Suppressor macrophage treated with lipopolysaccharide for 1 hour (primary cell): Measurements from ENCODE around the gene MCTP1.
"Not testable (repeated sequence)": the region's sequence is repeated elsewhere in the genome, so short reads cannot be mapped to it uniquely, and the experiment has no call there.

ENCODE experiments used
- DNase-seq, 3 donors: peaks; one replicate each; pipeline ENCODE4 v3.0.0-alpha.2; 2020 to 2022

Gene MCTP1

DNA sequence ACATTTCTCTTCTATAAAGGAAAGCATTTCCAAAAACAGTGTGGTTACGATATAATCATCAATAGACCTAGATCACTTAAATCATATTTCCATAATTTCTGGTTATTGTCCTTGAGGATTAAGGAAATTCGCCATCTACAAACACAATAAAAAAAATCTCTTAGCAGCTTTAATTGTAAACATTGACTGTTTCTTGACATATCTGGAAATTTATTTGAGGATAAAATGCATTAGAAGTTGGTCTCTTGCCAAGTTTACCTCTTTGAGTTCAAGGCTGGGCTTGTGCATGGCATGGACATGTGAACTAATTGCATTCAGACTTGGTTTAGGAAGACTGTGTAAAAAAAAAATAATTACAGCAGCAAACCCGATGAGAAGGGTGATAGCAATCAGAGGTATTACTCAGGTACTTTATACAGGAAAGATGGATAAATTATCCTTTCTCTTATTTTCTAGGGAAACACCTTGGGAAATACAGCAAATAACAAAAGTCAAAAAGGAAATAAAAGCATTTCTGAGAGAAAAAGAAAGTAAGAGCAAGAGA is 428.6 kb downstream of the MCTP1 start:
- DNase-seq: no peak

DNA sequence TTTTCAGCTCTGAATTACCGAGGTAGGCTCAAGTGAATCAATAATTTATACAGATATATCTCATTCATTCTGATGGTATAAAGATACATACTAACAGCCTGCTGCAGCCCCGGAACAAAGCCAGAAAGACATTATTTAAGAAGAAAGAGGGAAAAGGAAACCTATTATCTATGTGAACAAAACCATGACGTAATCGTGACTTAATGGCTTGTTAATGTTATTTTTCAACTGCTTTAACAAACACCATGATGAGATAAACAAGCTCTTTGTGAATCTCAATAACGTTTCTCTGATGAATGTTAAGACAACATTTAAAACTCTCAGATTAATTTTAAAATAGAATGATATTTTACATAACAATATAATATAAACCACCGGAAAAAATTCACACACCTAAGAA is 429.4 kb downstream of the MCTP1 start:
- DNase-seq: no peak

DNA sequence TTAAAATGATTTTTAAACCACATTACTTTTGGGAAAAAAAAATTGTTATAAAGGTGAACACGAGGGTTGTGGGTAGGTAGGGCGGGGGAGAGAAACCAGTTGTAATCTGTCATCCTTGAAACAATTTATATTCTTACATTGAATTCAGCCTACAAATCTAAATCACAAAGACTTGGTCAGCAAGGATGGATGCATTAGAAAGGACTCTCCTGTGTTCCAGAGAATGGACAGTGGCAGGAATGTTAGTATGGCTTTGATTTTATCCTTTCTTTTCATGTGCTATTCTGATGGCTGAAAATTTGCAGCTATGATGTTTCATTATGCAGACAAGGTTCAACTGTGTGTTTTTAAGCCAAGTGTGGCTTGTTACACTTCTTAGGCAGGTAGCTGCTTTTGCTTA is 431.8 kb downstream of the MCTP1 start:
- DNase-seq: no peak

DNA sequence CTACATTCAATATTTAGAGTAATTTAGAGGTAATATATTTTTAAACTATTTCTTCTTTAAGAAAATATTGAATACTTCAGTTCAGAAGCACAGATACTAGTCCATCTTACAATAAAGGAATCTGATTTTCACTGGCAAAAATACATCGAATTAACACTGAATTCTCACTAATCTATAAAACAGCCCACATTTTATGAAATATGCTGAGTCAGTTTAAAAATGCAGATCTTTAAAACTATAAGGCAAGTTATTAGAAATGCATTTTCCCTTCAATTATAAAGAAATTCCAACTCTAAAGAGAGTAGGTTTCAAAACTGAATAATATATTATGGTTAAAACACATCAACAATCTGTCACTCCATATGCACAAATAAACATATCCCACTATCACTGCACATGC is 433.9 kb downstream of the MCTP1 start:
- DNase-seq: no peak

DNA sequence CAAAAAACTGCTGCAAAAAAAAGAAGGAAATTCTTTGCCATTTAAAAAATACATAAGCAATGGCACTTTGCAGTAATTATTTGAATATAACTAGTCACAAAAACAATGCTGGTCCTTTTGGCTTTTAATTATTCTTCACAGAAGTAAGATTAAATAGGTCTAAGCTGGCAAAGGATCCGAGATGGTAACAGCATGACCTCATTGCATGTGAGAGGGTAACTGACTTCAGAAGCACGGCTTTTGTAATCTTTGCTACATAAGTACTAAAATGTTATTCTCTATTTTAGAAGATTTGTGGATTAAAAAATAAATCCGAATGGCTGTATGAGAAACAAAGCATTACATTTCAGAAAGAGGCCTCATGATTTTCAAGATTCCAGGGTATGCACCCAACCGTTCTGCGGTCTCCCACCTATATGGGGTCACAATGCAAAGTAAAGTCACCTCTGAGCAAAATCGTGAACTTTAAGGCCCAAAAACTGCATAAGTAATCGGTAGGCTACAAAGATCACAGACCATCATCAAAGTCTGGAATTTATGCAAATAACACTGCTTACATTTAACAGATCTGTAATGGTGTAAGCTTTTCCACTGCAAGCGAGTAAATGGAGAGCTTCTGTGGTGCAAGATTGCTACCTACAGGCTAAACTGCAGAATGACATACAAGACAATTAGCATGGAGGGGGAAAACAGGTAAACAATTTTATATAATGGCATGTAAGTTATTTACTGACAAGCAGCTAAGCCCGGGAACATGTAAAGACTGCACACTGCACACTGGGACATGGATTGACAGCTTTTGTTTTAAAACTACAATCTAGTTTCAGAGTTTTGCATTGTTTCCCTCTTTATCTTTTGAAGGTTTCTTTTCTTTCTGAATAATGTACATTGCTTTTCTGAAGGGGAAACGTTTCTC is 434.8 kb downstream of the MCTP1 start:
- peak in 2 of 3 donors; percentile 11 to 13 for DNase-seq

DNA sequence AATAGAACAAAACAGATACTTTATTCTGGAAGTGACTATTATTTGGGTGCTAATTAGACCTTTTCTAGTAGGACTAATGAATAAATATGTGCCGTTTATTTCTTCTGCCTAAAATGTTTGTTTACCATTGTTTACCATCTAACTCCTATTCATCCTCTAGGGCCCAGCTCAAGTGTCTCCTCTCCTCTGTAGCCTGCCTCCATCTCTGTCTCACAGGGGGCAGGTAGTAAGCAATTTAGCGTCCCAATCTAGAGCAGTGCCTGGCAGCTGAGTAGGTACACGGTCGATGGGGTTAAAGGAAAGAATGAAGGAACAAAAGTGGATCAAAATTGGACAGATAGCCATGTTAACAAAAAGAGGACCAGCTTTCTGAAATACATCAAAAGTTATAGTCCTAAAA is 435.6 kb downstream of the MCTP1 start:
- no peak for DNase-seq

DNA sequence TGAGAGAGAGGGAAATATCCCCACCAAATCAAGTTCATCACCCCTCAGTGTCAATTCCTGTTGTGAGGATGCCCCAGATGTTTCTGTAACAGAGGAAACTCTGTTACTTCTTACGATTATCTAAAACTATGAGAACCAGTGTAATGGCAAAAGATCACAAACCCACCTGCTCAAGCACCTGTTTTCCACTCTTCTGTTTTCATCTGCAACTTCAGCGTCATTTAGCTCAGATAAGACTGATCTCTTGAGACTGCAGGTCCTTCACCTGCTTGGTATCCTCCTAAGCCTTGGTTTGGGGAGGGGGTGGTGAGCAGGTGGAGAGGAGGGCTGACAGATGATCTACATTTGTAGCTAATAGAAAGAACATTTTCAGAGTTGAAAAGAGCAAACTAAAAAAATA is 437.2 kb downstream of the MCTP1 start:
- DNase-seq: no peak

DNA sequence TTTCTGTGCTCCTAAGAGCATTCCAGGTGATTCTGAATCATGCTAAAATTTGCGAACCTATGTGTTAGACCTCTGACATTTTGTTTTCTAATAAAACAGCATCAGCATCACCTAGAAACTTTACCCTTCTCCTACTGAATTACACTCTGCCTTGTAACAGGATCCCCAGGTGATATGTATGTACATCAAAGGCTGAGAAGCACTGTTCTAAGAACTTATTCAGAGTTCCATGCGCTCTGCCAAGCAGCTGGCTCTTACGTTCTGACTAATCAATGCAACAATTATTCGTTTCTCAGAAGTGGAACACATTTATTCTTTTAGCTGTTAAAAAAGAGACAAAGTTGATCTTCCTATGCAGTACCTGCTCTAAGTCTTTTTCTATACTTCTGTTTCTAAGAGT is 437.9 kb downstream of the MCTP1 start:
- DNase-seq: no peak

DNA sequence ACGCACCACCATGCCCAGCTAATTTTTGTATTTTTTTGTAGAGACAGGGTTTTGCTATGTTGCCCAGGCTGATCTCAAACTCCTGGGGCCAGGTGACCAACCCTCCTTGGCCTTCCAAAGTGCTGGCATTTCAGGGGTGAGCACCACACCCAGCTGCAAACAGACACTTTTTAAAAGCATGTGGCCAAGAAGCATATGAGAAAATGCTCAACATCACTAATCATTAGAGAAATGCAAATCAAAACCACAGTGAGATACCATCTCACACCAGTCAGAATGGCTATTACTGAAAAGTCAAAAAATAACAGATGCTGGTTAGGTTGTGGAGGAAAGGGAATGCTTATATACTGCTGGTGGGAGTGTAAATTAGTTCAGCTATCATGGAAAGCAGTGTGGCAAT is 439.2 kb downstream of the MCTP1 start:
- DNase-seq: not testable (repeated sequence)

DNA sequence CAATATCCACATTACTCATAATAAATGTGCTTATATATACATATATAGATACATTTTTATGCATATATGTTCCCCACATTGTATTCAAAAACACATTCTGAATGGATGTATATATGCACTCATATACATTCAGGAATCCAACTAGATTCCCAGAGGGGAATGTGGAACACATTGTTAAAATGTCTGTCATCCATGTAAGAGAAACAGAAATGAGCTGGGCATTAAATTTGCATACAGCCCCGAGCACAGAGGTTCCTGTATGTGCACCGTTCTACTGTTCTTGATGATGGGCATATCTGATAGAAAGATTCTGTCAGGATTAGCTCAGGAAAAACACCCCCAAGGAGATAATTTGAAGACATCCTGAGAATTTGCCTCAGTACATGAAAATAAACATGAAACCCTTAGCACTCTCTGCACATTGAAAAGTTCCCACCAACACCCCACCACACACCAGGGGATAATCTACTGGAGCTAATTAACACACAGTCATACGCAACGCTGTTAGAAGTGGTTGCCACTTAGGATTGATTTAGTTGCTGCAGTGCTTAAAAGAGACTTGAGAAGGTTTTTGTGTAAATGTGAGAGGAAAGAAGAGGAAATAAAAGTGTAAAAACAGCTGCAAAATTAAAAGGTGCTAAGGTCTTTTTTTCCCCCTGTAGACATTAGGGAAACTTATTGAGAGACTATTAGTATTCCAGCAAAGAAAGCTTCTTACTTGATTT is 443.1 kb downstream of the MCTP1 start:
- DNase-seq: no peak

DNA sequence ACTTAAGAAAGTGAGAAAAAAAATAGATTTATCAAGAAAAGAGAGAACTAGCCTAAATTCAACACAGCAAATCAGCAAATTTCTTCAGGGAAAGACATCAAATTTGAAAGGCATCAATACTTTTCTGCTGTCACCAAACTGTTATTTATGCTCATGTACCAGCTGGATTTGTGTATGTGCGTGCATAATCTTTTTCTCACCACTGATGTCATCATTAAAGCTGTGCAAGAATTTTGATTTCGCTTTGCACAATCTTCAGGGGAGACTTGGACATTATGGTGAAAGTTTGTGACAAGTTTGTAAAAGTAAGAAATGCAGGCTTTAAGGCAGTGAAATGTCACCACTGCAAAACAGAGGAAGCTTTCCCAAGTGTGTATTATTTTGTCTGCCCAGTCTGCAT is 451.0 kb downstream of the MCTP1 start:
- no peak for DNase-seq

DNA sequence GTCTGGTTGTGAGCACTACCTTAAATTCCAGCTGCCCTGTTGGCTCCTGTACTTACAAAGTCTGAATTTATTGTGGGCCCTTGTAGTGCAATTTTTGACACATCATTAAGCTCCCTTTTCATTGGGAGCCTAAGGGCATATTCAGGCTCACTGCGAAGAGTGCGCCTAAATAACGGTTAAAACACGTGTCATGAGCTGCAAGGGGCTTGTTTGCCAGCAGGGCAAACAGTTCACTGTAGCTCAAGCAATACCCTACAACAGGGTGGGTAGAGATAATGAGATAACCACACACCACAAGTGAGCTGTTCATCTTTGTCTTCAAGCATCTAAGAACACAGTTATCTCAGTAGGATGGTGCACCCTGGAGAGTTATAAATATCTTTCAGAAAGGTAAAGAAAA is 452.2 kb downstream of the MCTP1 start:
- DNase-seq: no peak

DNA sequence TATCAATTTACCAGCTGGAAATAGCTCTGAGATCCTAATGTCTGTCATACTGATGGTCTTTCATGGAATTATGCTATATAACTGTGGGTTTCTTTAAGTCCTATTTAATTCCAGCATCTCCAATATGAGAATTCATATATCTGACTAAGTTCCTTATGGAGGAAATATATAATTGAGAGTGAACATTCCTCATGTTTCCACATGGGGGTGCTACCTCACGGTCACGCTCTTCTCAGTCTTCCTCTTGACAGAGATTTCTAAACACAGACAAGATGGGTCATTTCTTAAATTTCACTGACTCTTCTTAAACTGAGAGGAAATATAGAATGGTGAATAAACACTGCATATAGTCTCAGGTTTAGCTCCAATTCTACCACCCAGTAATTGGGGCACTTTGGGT is 454.4 kb downstream of the MCTP1 start:
- peak; percentile 8 to 28 (median 16) for DNase-seq

DNA sequence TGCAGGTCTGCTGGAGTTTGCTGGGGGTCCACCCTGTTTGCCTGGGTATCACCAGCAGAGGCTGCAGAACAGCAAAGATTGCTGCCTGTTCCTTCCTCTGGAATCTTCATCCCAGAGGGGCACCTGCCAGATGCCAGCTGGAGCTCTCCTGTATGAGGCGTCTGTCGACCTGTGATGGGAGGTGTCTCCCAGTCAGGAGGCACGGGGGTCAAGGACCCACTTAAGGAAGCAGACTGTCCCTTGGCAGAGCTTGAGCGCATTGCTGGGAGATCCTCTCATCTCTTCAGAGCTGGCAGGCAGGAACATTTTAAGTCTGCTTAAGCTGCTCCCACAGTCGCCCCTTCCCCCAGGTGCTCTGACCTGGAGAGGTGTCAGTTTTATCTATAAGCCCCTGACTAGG is 456.7 kb downstream of the MCTP1 start:
- not testable (repeated sequence) for DNase-seq

DNA sequence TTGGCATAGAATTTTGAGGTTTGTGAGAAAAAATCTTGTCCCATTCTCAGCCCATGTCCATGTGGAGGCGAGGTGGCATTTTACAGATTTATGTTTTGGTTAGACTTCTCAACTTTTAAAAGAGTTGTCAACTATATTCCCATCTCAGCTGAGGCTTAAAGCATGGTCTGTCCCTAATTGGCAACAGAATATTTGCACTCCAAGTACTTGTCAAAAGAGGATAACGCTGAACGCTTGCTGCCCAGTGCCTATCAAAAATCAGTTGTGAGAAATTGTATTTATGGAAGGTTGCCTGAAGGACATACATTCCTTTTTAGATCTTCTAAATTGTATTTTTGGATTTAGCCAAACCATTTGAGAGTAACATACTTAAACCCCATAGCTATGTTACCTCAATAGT is 464.4 kb downstream of the MCTP1 start:
- no peak for DNase-seq

DNA sequence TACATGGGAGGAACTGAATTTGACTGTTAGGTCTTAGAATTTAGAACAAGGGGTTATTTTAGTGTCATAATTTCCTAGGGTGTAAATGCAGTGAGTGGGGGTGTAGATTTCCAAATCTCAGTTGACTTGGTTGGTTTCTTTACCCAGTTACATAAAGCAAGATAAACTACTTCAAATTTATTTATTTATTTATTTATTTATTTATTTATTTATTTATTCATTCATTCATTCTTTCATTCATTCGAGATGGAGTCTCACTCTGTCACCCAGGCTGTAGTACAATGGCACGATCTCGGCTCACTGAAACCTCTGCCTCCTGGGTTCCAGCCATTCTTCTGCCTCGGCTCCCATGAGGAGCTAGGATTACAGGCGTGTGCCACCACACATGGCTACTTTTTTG is 466.0 kb downstream of the MCTP1 start:
- no peak for DNase-seq

DNA sequence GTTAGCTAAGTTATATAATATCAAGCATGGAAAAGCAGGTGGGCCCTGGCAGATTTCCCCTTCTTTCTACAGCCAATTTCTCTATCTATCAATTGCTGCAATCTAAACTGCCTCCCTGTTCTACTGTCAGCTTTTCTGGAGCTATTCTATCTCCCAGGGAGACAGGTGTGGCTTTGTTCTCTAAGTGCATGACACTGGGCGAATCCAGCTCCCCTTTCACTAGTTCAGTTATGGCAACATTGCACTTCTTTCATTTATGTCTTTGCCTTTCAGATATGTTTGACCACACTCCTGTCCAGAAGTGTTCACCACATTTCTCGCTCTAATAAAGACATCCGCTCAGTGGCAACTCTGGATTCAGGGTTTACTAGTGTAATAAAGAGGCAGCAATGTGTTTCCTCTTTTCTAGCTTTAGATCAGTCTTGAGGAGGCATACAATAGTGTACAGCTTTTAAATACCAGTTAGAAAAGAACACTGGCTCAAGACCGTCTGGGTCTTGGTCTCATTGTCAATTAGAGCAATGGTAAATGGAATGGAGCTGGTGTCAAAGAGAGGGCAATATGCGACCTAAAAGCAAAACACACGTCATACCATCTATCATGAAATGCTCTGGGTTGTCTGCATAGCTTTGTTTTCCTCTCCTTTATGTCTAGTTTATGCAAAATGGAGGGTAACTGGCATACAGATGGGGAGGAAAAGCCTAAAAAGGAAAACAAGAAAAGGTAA is 469.4 kb downstream of the MCTP1 start:
- DNase-seq: no peak

DNA sequence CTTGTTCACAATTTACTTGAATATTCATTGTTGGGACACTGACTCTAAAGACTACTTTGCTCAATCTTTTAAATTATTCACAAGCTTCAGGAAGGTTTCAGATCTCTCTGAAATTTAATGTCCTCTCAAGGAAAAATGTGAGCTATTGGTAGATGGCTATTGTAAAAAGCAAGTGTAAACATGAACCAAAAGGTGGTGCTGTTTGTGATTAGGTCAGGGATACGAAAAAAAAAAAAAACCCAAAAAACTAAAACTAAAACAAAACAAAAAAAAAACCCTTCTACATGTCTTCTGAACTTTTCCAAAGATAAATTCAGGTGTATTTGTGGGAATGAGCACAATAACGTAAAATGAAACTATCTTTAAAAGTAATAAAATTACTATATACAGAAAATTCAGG is 472.7 kb downstream of the MCTP1 start:
- no peak for DNase-seq

DNA sequence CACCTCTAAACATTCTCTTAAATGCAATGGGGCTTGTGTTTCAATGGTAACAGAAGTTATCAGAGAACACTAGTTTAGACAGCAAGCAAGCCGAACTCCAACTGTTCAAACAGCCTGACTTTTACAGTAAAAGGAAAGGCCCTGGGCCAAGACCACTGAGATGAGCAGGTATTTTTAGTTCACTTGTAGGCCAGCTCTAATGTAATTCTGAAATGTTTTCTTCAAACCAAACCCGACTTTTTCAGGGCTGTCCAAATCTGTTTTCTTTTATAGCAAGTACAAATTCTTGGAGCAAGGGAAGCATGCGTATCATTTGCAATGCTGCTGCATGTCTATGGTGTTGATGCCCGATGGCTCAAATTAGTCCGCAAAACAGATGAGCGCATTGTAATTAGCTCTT is 473.6 kb downstream of the MCTP1 start:
- DNase-seq: no peak

DNA sequence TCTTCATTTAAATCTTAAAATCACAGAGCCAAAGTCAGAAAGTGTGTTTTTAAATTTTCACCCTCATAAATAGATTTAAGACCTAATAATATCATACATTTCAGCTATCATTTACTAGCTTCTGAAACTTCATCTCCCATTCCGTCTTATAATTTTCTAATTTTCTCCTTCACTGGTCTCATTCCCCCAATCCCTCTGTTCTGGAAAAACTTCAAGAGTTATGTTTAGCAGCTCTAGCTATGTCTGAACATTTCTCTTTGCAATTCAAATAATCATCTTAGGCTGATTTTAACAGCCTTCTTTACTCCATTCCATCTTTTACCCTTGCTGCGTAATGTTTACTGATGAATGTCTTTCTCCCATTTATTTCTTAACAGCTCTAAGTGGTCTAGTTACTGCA is 474.0 kb downstream of the MCTP1 start:
- no peak for DNase-seq

DNA sequence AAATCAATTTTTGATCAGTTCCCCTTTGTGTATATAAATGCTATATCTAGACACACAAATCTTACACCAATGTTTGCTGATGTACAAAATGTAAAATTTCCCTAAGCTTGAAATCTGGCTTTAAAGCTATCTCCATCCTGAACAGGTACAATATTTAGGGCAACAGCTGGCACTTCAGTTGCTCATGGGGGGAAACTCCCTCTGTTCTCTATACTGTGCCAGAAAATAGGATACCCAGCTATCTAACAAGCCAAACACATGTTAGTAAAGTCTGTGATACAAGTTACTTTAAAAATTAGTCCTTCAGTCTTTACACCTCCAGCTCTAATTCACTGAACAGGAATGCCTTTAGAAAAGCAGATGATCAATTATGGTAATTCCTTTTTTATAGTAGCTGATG is 474.6 kb downstream of the MCTP1 start:
- no peak for DNase-seq

DNA sequence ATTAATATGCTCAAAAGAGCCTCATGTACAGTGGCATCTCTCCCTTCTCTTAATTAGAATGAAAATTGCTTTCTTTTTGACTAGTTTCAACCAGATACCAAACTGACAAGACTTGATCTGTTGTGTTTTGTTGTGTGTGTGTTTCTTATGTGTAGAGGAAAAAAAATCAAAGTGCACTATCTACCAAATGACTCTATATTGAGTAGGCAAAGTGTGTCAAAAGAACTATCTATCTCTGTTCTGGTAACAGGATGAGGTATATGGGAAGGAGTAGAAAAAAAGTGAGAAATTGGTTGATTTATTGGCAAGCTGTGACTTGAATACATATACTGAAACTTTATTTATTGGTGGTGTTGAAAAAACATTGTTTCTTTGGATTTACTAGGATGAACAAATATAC is 476.4 kb downstream of the MCTP1 start:
- DNase-seq: no peak

DNA sequence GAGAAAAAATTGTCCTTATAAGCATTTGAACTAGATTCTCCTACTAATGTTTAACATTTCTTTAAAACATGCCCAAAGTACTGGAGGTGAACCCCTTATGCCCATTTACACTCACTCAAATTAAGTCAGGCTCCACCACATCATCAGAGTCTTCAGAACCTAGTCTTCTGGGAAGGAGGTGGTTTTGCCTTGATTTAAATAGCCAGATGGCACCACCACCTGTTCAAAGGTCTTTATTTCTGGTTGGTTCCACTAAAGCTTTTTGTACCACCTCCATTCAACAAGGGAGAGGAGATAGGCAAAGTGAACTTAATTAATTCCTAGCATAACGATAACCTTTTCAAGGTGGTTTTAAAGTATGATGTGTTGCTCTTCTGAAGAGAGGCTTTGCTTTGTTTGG is 476.9 kb downstream of the MCTP1 start:
- DNase-seq: no peak
